Esophagus muscularis mucosa (tissue), 2 donors: ENCODE measurements around the gene RBMXL3.

Source experiments
- POLR2A ChIP-seq: fragments of 450-650 bp; IDR thresholded peaks from one replicate; pipeline ENCODE4 v1.6.1; 2017; ENCODE audit warnings: antibody characterized with exemption, moderate library complexity, mild to moderate bottlenecking, low read depth
- POLR2AphosphoS5 ChIP-seq, 2 donors: sonication (generic); formaldehyde crosslinking; IDR thresholded peaks; one replicate each; pipeline ENCODE4 v1.6.1; 2017; ENCODE audit warnings: antibody characterized with exemption in 2 of 2

- TF ChIP-seq POLR2A (no peak), POLR2AphosphoS5 (IDR thresholded peaks at IDR 0.05) (no peak)
Measured at GRCh38 chrX:115214605-115215004, 25.4 kb downstream of the RBMXL3 start.
